Endothelial cell of umbilical vein (primary cell): Measurements from ENCODE around the gene POLR1B.
"Not testable (repeated sequence)": the region's sequence is repeated elsewhere in the genome, so short reads cannot be mapped to it uniquely, and the experiment has no call there.

Experiments used
- CTCF ChIP-seq, 2 donors: IDR thresholded peaks; 1 replicate in 1 of 2; 2 replicates in 1 of 2; pipeline ENCODE4 v1.5.1; 2011; ENCODE audit warnings: low read length in 2 of 2, mild to moderate bottlenecking in 2 of 2, moderate library complexity in 2 of 2, control low read depth in 1 of 2, inconsistent platforms in 1 of 2, low read depth in 1 of 2; ENCODE audit not compliant: insufficient read depth in 1 of 2; ENCODE audit errors: extremely low read depth in 1 of 2
- EZH2 ChIP-seq: IDR thresholded peaks from 2 replicates; pipeline ENCODE4 v1.6.1; 2012; ENCODE audit warnings: borderline replicate concordance, low read depth, mild to moderate bottlenecking, moderate library complexity, low read length, inconsistent platforms; ENCODE audit not compliant: severe bottlenecking
- GATA2 ChIP-seq: IDR thresholded peaks from 2 replicates; pipeline ENCODE4 v1.7.0; 2011; ENCODE audit warnings: low read depth, mild to moderate bottlenecking, moderate library complexity, mixed read lengths, low read length; ENCODE audit not compliant: insufficient read length, insufficient read depth
- POLR2A ChIP-seq: IDR thresholded peaks from 2 replicates; pipeline ENCODE4 v1.6.1; 2012; ENCODE audit warnings: low read depth, mild to moderate bottlenecking, control low read depth, low read length
- POLR2AphosphoS5 ChIP-seq: IDR thresholded peaks from 2 replicates; pipeline ENCODE4 v1.6.1; 2012; ENCODE audit warnings: low read depth, mild to moderate bottlenecking, control low read depth, low read length, moderate library complexity; ENCODE audit not compliant: insufficient read depth
- TF ChIP-seq, protein P1 (sequence below): IDR thresholded peaks from 2 replicates; pipeline ENCODE4 v1.6.1; 2011; ENCODE audit not compliant: insufficient read depth, insufficient read length

- not testable (repeated sequence) for TF ChIP-seq EZH2; CTCF (IDR thresholded peaks at IDR 0.05; ENCODE audit: extremely low read depth in 1 of 2, insufficient read depth in 1 of 2, low read depth in 1 of 2, low read length in 2 of 2); POLR2AphosphoS5; POLR2A; GATA2
- TF ChIP-seq, protein P1, sequence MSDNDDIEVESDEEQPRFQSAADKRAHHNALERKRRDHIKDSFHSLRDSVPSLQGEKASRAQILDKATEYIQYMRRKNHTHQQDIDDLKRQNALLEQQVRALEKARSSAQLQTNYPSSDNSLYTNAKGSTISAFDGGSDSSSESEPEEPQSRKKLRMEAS = not testable (repeated sequence)
Observed at GRCh38 chr2:112524276-112524675, 18.0 kb upstream of the POLR1B start.
